IMR-90 (cell line): ENCODE results near the gene CAMTA2. TPM values are rescaled to one million over a fixed set of nuclear protein-coding genes. Genes with fewer than 3 reads are reported as not detected.

Experiments
- ATAC-seq: fragments of 200-7000 bp; cut with Tn5 transposase; 2 replicates; pipeline ENCODE4 v1.9.1; 2020; ENCODE audit warnings: low read depth, mild to moderate bottlenecking, moderate library complexity
- BruUV-seq: library from RNA; stranded (reverse); fragments of 400-500 nt; replicated peaks from 2 replicates; lab custom pipeline; 2021; lab: Mats Ljungman, UMichigan
- CTCF ChIA-PET: fragments of 300-600 bp; formaldehyde crosslinking; extraction: SDS; loops from one replicate; lab custom pipeline; 2021; ENCODE audit warnings: antibody characterized with exemption; lab: Yijun Ruan, JAX
- POLR2A ChIA-PET: fragments of 300-600 bp; sonication (Branson Sonifier 250); formaldehyde crosslinking; loops from one replicate; lab custom pipeline; 2022; ENCODE audit warnings: antibody characterized with exemption; ENCODE audit not compliant: unreplicated experiment; lab: Charles Lee
- DNase-seq: peaks from one replicate; pipeline ENCODE4 v3.0.0; 2013
- H2AFZ ChIP-seq: replicated peaks from 2 replicates; pipeline ENCODE3; 2013; ENCODE audit warnings: low read length, mild to moderate bottlenecking; ENCODE audit not compliant: poor library complexity
- H2AK5ac ChIP-seq: 2 replicates; pipeline ENCODE4 v1.6.1; 2013; ENCODE audit warnings: low read depth, low read length, inconsistent platforms
- H2AK9ac ChIP-seq: replicated peaks from 2 replicates; pipeline ENCODE3; 2013; ENCODE audit warnings: mild to moderate bottlenecking, low read depth, low read length, moderate library complexity; ENCODE audit not compliant: poor library complexity
- H2BK120ac ChIP-seq: 2 replicates; pipeline ENCODE4 v1.6.1; 2013; ENCODE audit warnings: low read depth, low read length, inconsistent platforms
- H2BK15ac ChIP-seq: 3 replicates; pipeline ENCODE4 v1.6.1; 2013; ENCODE audit warnings: low read depth, low read length, inconsistent platforms
- H2BK20ac ChIP-seq: 2 replicates; pipeline ENCODE4 v1.6.1; 2013; ENCODE audit warnings: low read depth, mild to moderate bottlenecking, inconsistent platforms, low read length, moderate library complexity
- H2BK5ac ChIP-seq: 2 replicates; pipeline ENCODE4 v1.6.1; 2013; ENCODE audit warnings: mild to moderate bottlenecking, low read depth, low read length, inconsistent platforms; ENCODE audit not compliant: poor library complexity, severe bottlenecking
- H3K14ac ChIP-seq: replicated peaks from 2 replicates; pipeline ENCODE4 v1.6.1; 2013; ENCODE audit warnings: low read depth, low read length, inconsistent platforms
- H3K18ac ChIP-seq: 2 replicates; pipeline ENCODE4 v1.6.1; 2013; ENCODE audit warnings: low read depth, low read length, control low read depth
- H3K23ac ChIP-seq: 2 replicates; pipeline ENCODE4 v1.6.1; 2013; ENCODE audit warnings: low read depth, low read length, inconsistent platforms
- H3K27ac ChIP-seq: 2 replicates; pipeline ENCODE4 v1.5.1; 2013; ENCODE audit warnings: mild to moderate bottlenecking, control low read depth, low read length; ENCODE audit not compliant: insufficient read depth
- H3K27me3 ChIP-seq: 2 replicates; pipeline ENCODE4 v1.6.1; 2013; ENCODE audit warnings: low read length; ENCODE audit not compliant: control insufficient read depth, insufficient read depth
- H3K36me3 ChIP-seq: 2 replicates; pipeline ENCODE4 v1.6.1; 2013; ENCODE audit warnings: low read length, mixed read lengths; ENCODE audit not compliant: control insufficient read depth, insufficient read depth
- H3K4ac ChIP-seq: 2 replicates; pipeline ENCODE4 v1.6.1; 2013; ENCODE audit warnings: low read depth, low read length, inconsistent platforms
- H3K4me1 ChIP-seq: 2 replicates; pipeline ENCODE4 v1.6.1; 2013; ENCODE audit warnings: low read length, mixed read lengths; ENCODE audit not compliant: control insufficient read depth, insufficient read depth
- H3K4me2 ChIP-seq: 2 replicates; pipeline ENCODE4 v1.6.1; 2013; ENCODE audit warnings: low read depth, mild to moderate bottlenecking, control low read depth, low read length, moderate library complexity
- H3K4me3 ChIP-seq: 2 replicates; pipeline ENCODE4 v1.5.1; 2013; ENCODE audit warnings: low read depth, mild to moderate bottlenecking, control low read depth, low read length, moderate library complexity; ENCODE audit not compliant: insufficient read depth
- H3K56ac ChIP-seq: 2 replicates; pipeline ENCODE4 v1.6.1; 2013; ENCODE audit warnings: low read length, inconsistent platforms; ENCODE audit not compliant: insufficient read depth; ENCODE audit errors: extremely low read depth
- H3K79me1 ChIP-seq, 2 experiments: 2 replicates each; pipeline ENCODE4 v1.6.1; 2013; ENCODE audit warnings: low read length in 2 of 2, inconsistent platforms in 1 of 2, low read depth in 1 of 2
- H3K9ac ChIP-seq: 2 replicates; pipeline ENCODE4 v1.6.1; 2013; ENCODE audit warnings: low read depth, low read length, control low read depth
- H3K9me1 ChIP-seq: 2 replicates; pipeline ENCODE4 v1.6.1; 2013; ENCODE audit warnings: low read length, inconsistent platforms; ENCODE audit not compliant: insufficient read depth
- H3K9me3 ChIP-seq: 2 replicates; pipeline ENCODE4 v1.6.1; 2013; ENCODE audit warnings: low read length; ENCODE audit not compliant: control insufficient read depth, insufficient read depth
- H4K20me1 ChIP-seq: 2 replicates; pipeline ENCODE4 v1.6.1; 2013; ENCODE audit warnings: low read length, inconsistent platforms; ENCODE audit not compliant: insufficient read depth
- H4K5ac ChIP-seq: 2 replicates; pipeline ENCODE4 v1.6.1; 2013; ENCODE audit warnings: mild to moderate bottlenecking, low read depth, low read length, control low read depth
- H4K8ac ChIP-seq, 2 experiments: 2 replicates each; pipeline ENCODE4 v1.6.1; 2013; ENCODE audit warnings: low read depth in 2 of 2, low read length in 2 of 2, control low read depth in 1 of 2, inconsistent platforms in 1 of 2
- H4K91ac ChIP-seq: 2 replicates; pipeline ENCODE4 v1.6.1; 2013; ENCODE audit warnings: low read depth, low read length, inconsistent platforms; ENCODE audit not compliant: insufficient read depth
- BHLHE40 ChIP-seq: fragments of 150-350 bp; IDR thresholded peaks from 2 replicates; pipeline ENCODE4 v1.6.1; 2016; ENCODE audit warnings: mild to moderate bottlenecking, low read depth, low read length
- CEBPB ChIP-seq: IDR thresholded peaks from 2 replicates; pipeline ENCODE4 v1.6.1; 2012; ENCODE audit warnings: low read depth, low read length, improper control_type of control experiment
- CHD1 ChIP-seq: IDR thresholded peaks from 2 replicates; pipeline ENCODE4 v1.6.1; 2012; ENCODE audit warnings: low read depth, low read length, improper control_type of control experiment
- CTCF ChIP-seq: conservative IDR thresholded peaks from 2 replicates; pipeline ENCODE4 v1.5.1; 2012; ENCODE audit warnings: mild to moderate bottlenecking, low read depth, low read length, improper control_type of control experiment
- ELK1 ChIP-seq: fragments of 150-350 bp; IDR thresholded peaks from 2 replicates; pipeline ENCODE4 v1.6.1; 2016; ENCODE audit warnings: low read depth, mild to moderate bottlenecking, low read length, moderate library complexity, borderline replicate concordance
- FOS ChIP-seq: fragments of 150-350 bp; IDR thresholded peaks from 2 replicates; pipeline ENCODE4 v1.6.1; 2016; ENCODE audit warnings: low read depth, low read length
- MAFK ChIP-seq: IDR thresholded peaks from 2 replicates; pipeline ENCODE4 v1.6.1; 2012; ENCODE audit warnings: low read depth, low read length, improper control_type of control experiment
- MAZ ChIP-seq: IDR thresholded peaks from 2 replicates; pipeline ENCODE4 v1.6.1; 2012; ENCODE audit warnings: low read depth, mild to moderate bottlenecking, low read length, improper control_type of control experiment, moderate library complexity, borderline replicate concordance
- MXI1 ChIP-seq: IDR thresholded peaks from 2 replicates; pipeline ENCODE4 v1.6.1; 2012; ENCODE audit warnings: low read depth, mild to moderate bottlenecking, low read length, moderate library complexity, borderline replicate concordance
- NFE2L2 ChIP-seq: fragments of 150-350 bp; IDR thresholded peaks from 2 replicates; pipeline ENCODE4 v1.6.1; 2016; ENCODE audit warnings: low read depth, mild to moderate bottlenecking, low read length
- POLR2A ChIP-seq: IDR thresholded peaks from 2 replicates; pipeline ENCODE4 v1.6.1; 2012; ENCODE audit warnings: mild to moderate bottlenecking, low read depth, low read length
- RAD21 ChIP-seq: IDR thresholded peaks from 2 replicates; pipeline ENCODE4 v1.6.1; 2012; ENCODE audit warnings: low read length, improper control_type of control experiment
- RCOR1 ChIP-seq: IDR thresholded peaks from 2 replicates; pipeline ENCODE4 v1.6.1; 2012; ENCODE audit warnings: mild to moderate bottlenecking, low read length, improper control_type of control experiment; ENCODE audit not compliant: insufficient replicate concordance
- RFX5 ChIP-seq: IDR thresholded peaks from 2 replicates; pipeline ENCODE4 v1.8.0; 2012; ENCODE audit warnings: low read depth, mild to moderate bottlenecking, low read length, moderate library complexity
- SMC3 ChIP-seq: fragments of 150-350 bp; IDR thresholded peaks from 2 replicates; pipeline ENCODE4 v1.6.1; 2016; ENCODE audit warnings: low read depth, mild to moderate bottlenecking, antibody characterized with exemption, low read length, moderate library complexity
- WGBS, 2 experiments: methylation state at CpG; one replicate each; pipeline versions ENCODE4 v1.1.5 to v1.1.7; 2013; ENCODE audit warnings: missing lambda C conversion rate in 2 of 2; ENCODE audit not compliant: insufficient read length in 1 of 2; ENCODE audit errors: extremely low coverage in 2 of 2; 5-methylcytosine and 5-hydroxymethylcytosine counted together
- dilution Hi-C: fragments of 300-500 bp; cut with HindIII; formaldehyde crosslinking; loops from one replicate; pipeline ENCODE4 v1.14.3; 2018; ENCODE audit warnings: low sequenced_read_pairs; ENCODE audit not compliant: unreplicated experiment
- in situ Hi-C: fragments of 300-500 bp; cut with MboI; formaldehyde crosslinking; loops from 3 replicates; pipeline ENCODE4 v1.14.3; 2019; ENCODE audit warnings: low sequenced_read_pairs, inconsistent platforms, mixed read lengths
- intact Hi-C: fragments of 100-400 bp; cut with micrococcal nuclease; formaldehyde crosslinking; loops from 2 replicates; pipeline ENCODE4 v1.10.0; 2022
- polyA plus RNA-seq, 3 experiments: library from polyadenylated mRNA; depleted of rRNA; stranded (reverse); fragments of >200 nt; gene quantifications; 2 replicates each; pipeline ENCODE4 v1.2.3, GENCODE V29; 2012; ENCODE audit warnings: low replicate concordance in 1 of 3
- total RNA-seq: library from RNA; depleted of rRNA; stranded (reverse); fragments of >200 nt; gene quantifications from 2 replicates; pipeline ENCODE4 v1.2.3, GENCODE V29; 2012
- TF ChIP-seq, protein P1 (sequence below): fragments of 150-350 bp; IDR thresholded peaks from 2 replicates; pipeline ENCODE4 v1.6.1; 2017; ENCODE audit warnings: mild to moderate bottlenecking, antibody characterized with exemption, low read length, low read depth

The CAMTA2 gene
- total and polyA plus RNA-seq, 2 of the 4 experiments (the other 2 are of a cell fraction) = 1.4 to 54.7 TPM

DNA sequence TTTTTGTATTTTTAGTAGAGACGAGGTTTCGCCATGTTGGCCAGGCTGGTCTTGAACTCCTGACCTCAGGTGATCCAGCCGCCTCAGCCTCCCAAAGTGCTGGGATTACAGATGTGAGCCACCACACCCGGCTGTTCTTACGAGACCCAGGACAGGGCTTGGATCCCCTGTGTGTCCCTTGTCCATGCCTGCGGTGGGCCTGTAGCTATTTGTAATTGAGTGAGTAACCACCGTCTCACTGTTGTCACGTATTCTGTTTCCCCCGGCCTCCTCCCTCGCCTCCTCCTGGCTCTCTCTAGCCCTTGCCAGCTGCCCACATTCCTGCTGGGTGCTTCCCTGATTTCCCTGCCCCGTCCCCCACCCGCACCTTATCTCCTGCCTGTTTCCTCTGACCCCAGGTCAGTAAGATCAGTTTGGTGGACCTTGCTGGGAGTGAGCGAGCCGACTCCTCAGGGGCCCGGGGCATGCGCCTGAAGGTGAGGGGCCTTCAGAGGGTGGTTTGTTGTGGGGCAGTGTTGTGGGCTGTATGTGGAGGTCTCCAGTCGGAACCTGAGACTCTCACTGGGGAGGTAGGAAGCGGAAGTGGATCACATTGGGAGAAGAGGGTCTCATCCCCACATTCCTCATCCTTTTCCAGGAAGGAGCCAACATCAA is 15.9 kb upstream of the CAMTA2 start:
- Histone ChIP-seq H4K5ac (no peak overlapping the region), H3K18ac (no peak overlapping the region), H3K27me3 (no peaks in the 10 kb centered on the region), H3K27ac (no peak overlapping the region), H3K9ac (no peak overlapping the region), H2AK5ac (no peak overlapping the region), H2BK20ac (no peak overlapping the region), H3K56ac (no peak overlapping the region), H2BK15ac (no peak overlapping the region), H3K36me3 (peaks cover 65% of the 10 kb centered on the region), H4K8ac (no peak overlapping the region), H3K14ac (no peak overlapping the region), H3K4me3 (no peak overlapping the region), H3K79me1 (peaks cover 30 to 54% of the 10 kb centered on the region in 2 experiments), H3K9me1 (peaks cover 23% of the 10 kb centered on the region), H3K4ac (no peak overlapping the region), H2BK120ac (no peak overlapping the region), H4K20me1 (peaks cover 26% of the 10 kb centered on the region), H3K4me2 (no peak overlapping the region), H3K9me3 (no peaks in the 10 kb centered on the region), H2BK5ac (no peak overlapping the region), H4K91ac (no peak overlapping the region), H2AFZ (no peak overlapping the region), H3K4me1 (peaks cover 17% of the 10 kb centered on the region), H3K23ac (no peak overlapping the region), H2AK9ac (no peak overlapping the region)
- TF ChIP-seq MAFK = no peak
- no peak for TF ChIP-seq RFX5
- TF ChIP-seq NFE2L2 = no peak
- TF ChIP-seq CEBPB = no peak
- no peak for TF ChIP-seq MAZ
- no peak for TF ChIP-seq FOS
- TF ChIP-seq SMC3 = no peak
- TF ChIP-seq POLR2A = no peak
- TF ChIP-seq RAD21 = no peak
- TF ChIP-seq CHD1 = no peak
- no peak for TF ChIP-seq CTCF
- TF ChIP-seq MXI1 = no peak
- no peak for TF ChIP-seq ELK1
- no peak for TF ChIP-seq RCOR1
- TF ChIP-seq BHLHE40 = no peak
- TF ChIP-seq, protein P1, sequence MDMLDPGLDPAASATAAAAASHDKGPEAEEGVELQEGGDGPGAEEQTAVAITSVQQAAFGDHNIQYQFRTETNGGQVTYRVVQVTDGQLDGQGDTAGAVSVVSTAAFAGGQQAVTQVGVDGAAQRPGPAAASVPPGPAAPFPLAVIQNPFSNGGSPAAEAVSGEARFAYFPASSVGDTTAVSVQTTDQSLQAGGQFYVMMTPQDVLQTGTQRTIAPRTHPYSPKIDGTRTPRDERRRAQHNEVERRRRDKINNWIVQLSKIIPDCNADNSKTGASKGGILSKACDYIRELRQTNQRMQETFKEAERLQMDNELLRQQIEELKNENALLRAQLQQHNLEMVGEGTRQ = no peak
- ATAC-seq (no peak), DNase-seq (no peak)
- intact Hi-C loops (no loop called here), dilution Hi-C loops (no loop called here), in situ Hi-C loops (no loop called here)
- no CpG with 5 or more reads among the region's 18 CpGs for WGBS, 2 experiments
- CTCF ChIA-PET = no interaction called here
- no TSS peak for BruUV-seq
- POLR2A ChIA-PET = no interaction called here
